Measurements from ENCODE around the gene LIAS. TPM values are rescaled to one million over a fixed set of nuclear protein-coding genes. Genes with fewer than 3 reads are reported as not detected.
"Not testable (repeated sequence)": the region's sequence is repeated elsewhere in the genome, so short reads cannot be mapped to it uniquely, and the experiment has no call there.

Gene LIAS
- total RNA-seq (2014; rRNA removed; shearing (Covaris generic)) (5.7 and 15.7 TPM in 2 replicates), polyA plus RNA-seq (2016; fragmentation: Nextera tagmentation; extraction: Ambion mirVana) (5.6 and 6.8 TPM in 2 replicates)

- Histone ChIP-seq H3K9me2 (ENCODE audit: insufficient read depth) (no peaks in the 10 kb centered on the region), H3K36me3 (ENCODE audit: low read depth) (peaks cover 44% of the 10 kb centered on the region), H3K79me2 (ENCODE audit: insufficient read depth) (peaks cover 59% of the 10 kb centered on the region), H3K9ac (peak within 1 kb of the TSS; percentile 98), H3K4me3 (peak within 1 kb of the TSS; percentile 92), H3K9me3 (ENCODE audit: low read depth) (no peaks in the 10 kb centered on the region), H3K27me3 (replicated peaks; ENCODE audit: insufficient read depth) (no peaks in the 10 kb centered on the region), H2AFZ (peak within 1 kb of the TSS; percentile 97), H4K20me1 (ENCODE audit: insufficient read depth) (peaks cover 22% of the 10 kb centered on the region), H3F3A (ENCODE audit: insufficient read depth) (peaks cover 58% of the 10 kb centered on the region), H3K4me1 (ENCODE audit: insufficient read depth) (peaks cover 24% of the 10 kb centered on the region), H3K27ac (peak within 1 kb of the TSS; percentile 90), H3K4me2 (ENCODE audit: unreplicated experiment) (peak within 1 kb of the TSS; percentile 98)
- in situ Hi-C loops (cut with MboI), result no loop called here
- no peak for TF ChIP-seq EZH2 (IDR thresholded peaks at IDR 0.05; ENCODE audit: insufficient read depth, poor library complexity, severe bottlenecking)
- TF ChIP-seq EZH2phosphoT487 (IDR thresholded peaks at IDR 0.05; ENCODE audit: insufficient read depth, low read depth), result no peak
- 1% methylated on average over 55 of the region's 55 CpGs for WGBS, 2 experiments (ENCODE audit: low coverage in 1 of 2, low lambda C conversion rate in 2 of 2, missing lambda C conversion rate in 2 of 2)
- peak; percentile 98 for DNase-seq
Measured at GRCh38 chr4:39458505-39459300, at the start of gene LIAS, which contains the start of gene RPL9. TSS of gene LIAS (plus strand) at chr4:39459056. CDS start at chr4:39459118, 62 bp downstream. TSS of gene RPL9 (minus strand) at chr4:39458922. CDS start at chr4:39458439, 483 bp downstream.

DNA sequence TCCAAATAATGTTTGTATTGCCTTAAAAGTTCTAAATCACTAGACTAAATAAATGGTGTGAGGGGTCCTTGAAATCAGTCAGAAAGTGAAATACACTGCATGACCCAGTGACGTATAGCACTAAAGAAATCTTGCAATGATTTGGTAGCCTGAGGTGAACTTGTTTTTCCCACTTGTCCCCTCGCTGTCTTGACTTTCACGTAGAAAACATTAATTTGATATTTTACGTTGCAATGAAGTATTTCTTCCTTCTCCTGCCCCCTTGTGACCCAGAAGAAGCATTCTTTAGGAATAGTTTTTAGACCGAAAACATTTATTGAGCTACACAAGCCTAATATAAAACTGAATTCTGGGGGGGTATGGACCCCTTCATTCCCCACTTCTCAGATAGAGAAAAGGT is 48.4 kb upstream of the LIAS start:
- in situ Hi-C loops (cut with MboI), result no loop called here
- no peaks in the 10 kb centered on the region for H3F3A ChIP-seq (ENCODE audit: insufficient read depth)
- no peaks in the 10 kb centered on the region for H3K79me2 ChIP-seq (ENCODE audit: insufficient read depth)
- TF ChIP-seq EZH2 (IDR thresholded peaks at IDR 0.05; ENCODE audit: insufficient read depth, poor library complexity, severe bottlenecking) (no peak), EZH2phosphoT487 (IDR thresholded peaks at IDR 0.05; ENCODE audit: insufficient read depth, low read depth) (no peak)
- H3K9me3 ChIP-seq (ENCODE audit: low read depth), result no peaks in the 10 kb centered on the region
- no peaks in the 10 kb centered on the region for H3K9me2 ChIP-seq (ENCODE audit: insufficient read depth)
- H3K4me1 ChIP-seq (ENCODE audit: insufficient read depth), result peaks cover 8% of the 10 kb centered on the region; the same call in 1 of the 2 replicates
- H3K36me3 ChIP-seq (ENCODE audit: low read depth), result no peaks in the 10 kb centered on the region
- no peaks in the 10 kb centered on the region for H3K27me3 ChIP-seq (replicated peaks; ENCODE audit: insufficient read depth)
- no peak overlapping the region for H3K27ac ChIP-seq
- H3K4me3 ChIP-seq, result no peak overlapping the region
- no peak overlapping the region for H3K4me2 ChIP-seq (ENCODE audit: unreplicated experiment)
- WGBS, 2 experiments (ENCODE audit: low coverage in 1 of 2, low lambda C conversion rate in 2 of 2, missing lambda C conversion rate in 2 of 2), result 17 to 18% methylated on average over 5 of the region's 5 CpGs
- no peaks in the 10 kb centered on the region for H4K20me1 ChIP-seq (ENCODE audit: insufficient read depth)
- peak overlapping the region; percentile 62 for H2AFZ ChIP-seq
- DNase-seq, result peak; percentile 36
- no peak overlapping the region for H3K9ac ChIP-seq

DNA sequence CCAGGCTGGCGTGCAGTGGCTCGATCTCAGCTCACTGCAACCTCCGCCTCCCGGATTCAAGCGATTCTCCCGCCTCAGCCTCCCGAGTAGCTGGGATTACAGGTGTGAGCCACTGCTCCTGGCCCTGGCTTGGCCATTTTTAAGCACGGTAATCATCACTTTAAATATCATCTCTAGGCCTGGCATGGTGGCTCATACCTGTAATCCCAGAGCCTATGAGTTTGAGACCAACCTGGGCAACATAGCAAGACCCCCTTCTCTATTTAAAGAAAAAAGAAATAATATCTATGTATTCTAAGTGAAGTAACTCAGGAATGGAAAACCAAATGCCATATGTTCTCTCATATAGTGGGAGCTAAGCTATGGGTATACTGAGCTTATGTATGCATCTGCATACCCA is 47.3 kb upstream of the LIAS start:
- H4K20me1 ChIP-seq (ENCODE audit: insufficient read depth); in situ Hi-C loops (cut with MboI); H3F3A ChIP-seq (ENCODE audit: insufficient read depth); H3K9me3 ChIP-seq (ENCODE audit: low read depth); H3K27me3 ChIP-seq (replicated peaks; ENCODE audit: insufficient read depth); H2AFZ ChIP-seq; H3K27ac ChIP-seq; H3K4me1 ChIP-seq (ENCODE audit: insufficient read depth); H3K4me3 ChIP-seq; H3K9ac ChIP-seq; H3K79me2 ChIP-seq (ENCODE audit: insufficient read depth); H3K9me2 ChIP-seq (ENCODE audit: insufficient read depth); H3K36me3 ChIP-seq (ENCODE audit: low read depth); DNase-seq; H3K4me2 ChIP-seq (ENCODE audit: unreplicated experiment): not testable (repeated sequence)
- 87 to 90% methylated on average over 8 of the region's 8 CpGs for WGBS, 2 experiments (ENCODE audit: low coverage in 1 of 2, low lambda C conversion rate in 2 of 2, missing lambda C conversion rate in 2 of 2)

- H2AFZ ChIP-seq, result peak overlapping the region; percentile 25; the same call in 1 of the 2 replicates
- no peaks in the 10 kb centered on the region for H4K20me1 ChIP-seq (ENCODE audit: insufficient read depth)
- no peaks in the 10 kb centered on the region for H3F3A ChIP-seq (ENCODE audit: insufficient read depth)
- no peak overlapping the region for H3K4me3 ChIP-seq
- no peak overlapping the region for H3K9ac ChIP-seq
- H3K36me3 ChIP-seq (ENCODE audit: low read depth), result no peaks in the 10 kb centered on the region
- no peaks in the 10 kb centered on the region for H3K27me3 ChIP-seq (replicated peaks; ENCODE audit: insufficient read depth)
- peak; percentile 17 for DNase-seq
- no peak overlapping the region for H3K4me2 ChIP-seq (ENCODE audit: unreplicated experiment)
- H3K9me2 ChIP-seq (ENCODE audit: insufficient read depth), result no peaks in the 10 kb centered on the region
- no peaks in the 10 kb centered on the region for H3K4me1 ChIP-seq (ENCODE audit: insufficient read depth)
- TF ChIP-seq EZH2phosphoT487 (IDR thresholded peaks at IDR 0.05; ENCODE audit: insufficient read depth, low read depth) (no peak), EZH2 (IDR thresholded peaks at IDR 0.05; ENCODE audit: insufficient read depth, poor library complexity, severe bottlenecking) (no peak)
- in situ Hi-C loops (cut with MboI), result no loop called here
- WGBS, 2 experiments (ENCODE audit: low coverage in 1 of 2, low lambda C conversion rate in 2 of 2, missing lambda C conversion rate in 2 of 2), result 25 to 28% methylated on average over 2 of the region's 2 CpGs
- no peak overlapping the region for H3K27ac ChIP-seq
- no peaks in the 10 kb centered on the region for H3K9me3 ChIP-seq (ENCODE audit: low read depth)
- no peaks in the 10 kb centered on the region for H3K79me2 ChIP-seq (ENCODE audit: insufficient read depth)
Measured at GRCh38 chr4:39415678-39416283, 43.1 kb upstream of the LIAS start.

All from GM23248 (cell line).